Measurements from ENCODE around the gene CDK5RAP3.
"Not testable (repeated sequence)": the region's sequence is repeated elsewhere in the genome, so short reads cannot be mapped to it uniquely, and the experiment has no call there.

Gene CDK5RAP3

DNA sequence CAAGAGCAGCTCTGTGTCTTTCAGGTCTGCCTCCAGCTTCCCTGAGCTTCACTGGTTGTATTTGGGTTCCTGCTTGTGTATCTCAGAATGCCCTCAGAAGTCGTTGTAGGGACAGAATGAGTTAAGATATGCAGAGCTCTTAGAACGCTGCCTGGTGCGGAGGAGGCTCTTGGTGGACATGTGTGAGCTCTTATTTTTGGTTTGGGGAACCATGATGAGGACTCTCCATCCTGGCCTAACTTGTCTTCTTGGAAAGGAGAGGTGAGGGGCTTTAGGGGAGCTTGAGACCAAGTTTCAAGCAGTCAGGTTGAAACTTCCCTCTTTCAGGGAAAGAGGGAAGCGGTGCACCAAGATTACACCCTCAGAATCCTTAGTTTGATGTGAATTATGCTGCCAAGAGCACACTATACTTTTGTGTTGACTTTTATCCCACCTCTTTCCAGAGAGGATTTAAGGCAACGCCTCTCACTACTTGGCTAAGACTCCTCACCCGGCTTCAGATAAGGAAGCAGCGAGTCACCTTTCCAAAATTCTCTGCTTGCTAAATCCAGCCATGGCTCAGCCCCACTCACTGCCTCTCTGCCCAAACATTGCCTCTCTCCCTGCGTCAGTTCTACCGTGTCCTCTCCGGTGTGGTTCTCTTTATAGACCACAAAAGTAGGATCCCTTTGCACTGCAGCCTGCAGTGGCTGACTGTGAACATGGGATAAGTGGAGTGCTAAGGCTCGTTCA lies 12.7 kb downstream of the CDK5RAP3 start:
- Histone ChIP-seq H3F3A (ENCODE audit: low read depth) (peaks cover 5% of the 10 kb centered on the region; the same call in 1 of the 2 replicates), H4K20me1 (ENCODE audit: insufficient read depth, low read length, poor library complexity, severe bottlenecking) (peaks cover 5% of the 10 kb centered on the region), H3K4me3 (ENCODE audit: low read length, poor library complexity, severe bottlenecking) (no peak overlapping the region), H3K9me2 (replicated peaks; ENCODE audit: low read depth, low read length) (no peaks in the 10 kb centered on the region), H3K36me3 (ENCODE audit: insufficient read depth, low read length) (peaks cover 24% of the 10 kb centered on the region; the same call in 1 of the 2 replicates), H3K9me3 (ENCODE audit: insufficient read depth, low read depth, low read length) (no peaks in the 10 kb centered on the region), H3K27me3 (ENCODE audit: insufficient read depth, low read length, poor library complexity, severe bottlenecking) (no peaks in the 10 kb centered on the region), H3K4me2 (ENCODE audit: low read depth, low read length, poor library complexity, severe bottlenecking) (peak overlapping the region; percentile 82), H2AFZ (ENCODE audit: low read length) (no peak overlapping the region), H3K9ac (ENCODE audit: low read depth, low read length, poor library complexity, severe bottlenecking) (no peak overlapping the region), H3K4me1 (ENCODE audit: insufficient read depth, low read length, poor library complexity, severe bottlenecking) (peaks cover 42% of the 10 kb centered on the region), H3K79me2 (ENCODE audit: insufficient read depth, low read length) (no peaks in the 10 kb centered on the region)
- TF ChIP-seq, protein P1, sequence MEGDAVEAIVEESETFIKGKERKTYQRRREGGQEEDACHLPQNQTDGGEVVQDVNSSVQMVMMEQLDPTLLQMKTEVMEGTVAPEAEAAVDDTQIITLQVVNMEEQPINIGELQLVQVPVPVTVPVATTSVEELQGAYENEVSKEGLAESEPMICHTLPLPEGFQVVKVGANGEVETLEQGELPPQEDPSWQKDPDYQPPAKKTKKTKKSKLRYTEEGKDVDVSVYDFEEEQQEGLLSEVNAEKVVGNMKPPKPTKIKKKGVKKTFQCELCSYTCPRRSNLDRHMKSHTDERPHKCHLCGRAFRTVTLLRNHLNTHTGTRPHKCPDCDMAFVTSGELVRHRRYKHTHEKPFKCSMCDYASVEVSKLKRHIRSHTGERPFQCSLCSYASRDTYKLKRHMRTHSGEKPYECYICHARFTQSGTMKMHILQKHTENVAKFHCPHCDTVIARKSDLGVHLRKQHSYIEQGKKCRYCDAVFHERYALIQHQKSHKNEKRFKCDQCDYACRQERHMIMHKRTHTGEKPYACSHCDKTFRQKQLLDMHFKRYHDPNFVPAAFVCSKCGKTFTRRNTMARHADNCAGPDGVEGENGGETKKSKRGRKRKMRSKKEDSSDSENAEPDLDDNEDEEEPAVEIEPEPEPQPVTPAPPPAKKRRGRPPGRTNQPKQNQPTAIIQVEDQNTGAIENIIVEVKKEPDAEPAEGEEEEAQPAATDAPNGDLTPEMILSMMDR (conservative IDR thresholded peaks at IDR 0.05; ENCODE audit: low read length): no peak
- TF ChIP-seq EZH2phosphoT487 (IDR thresholded peaks at IDR 0.05; ENCODE audit: borderline replicate concordance): no peak

DNA sequence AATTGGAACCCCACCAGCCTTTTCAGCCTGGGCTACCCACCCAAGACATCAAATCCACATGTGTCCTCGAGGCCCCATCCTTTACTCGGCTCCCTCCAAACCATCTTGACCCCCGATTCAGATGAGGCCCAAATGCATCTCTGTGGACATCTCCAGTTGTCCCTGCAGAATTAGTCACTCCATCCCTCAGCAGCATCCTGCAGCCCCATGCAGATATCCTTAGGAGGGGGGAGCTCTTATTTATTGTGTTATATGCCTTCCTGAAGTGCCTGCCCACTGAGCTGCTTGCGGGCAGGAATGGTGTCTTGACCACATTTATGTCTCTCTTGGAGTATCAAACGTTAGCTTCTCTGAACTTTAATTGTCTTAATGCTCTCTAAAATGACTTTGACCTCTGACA lies 15.6 kb downstream of the CDK5RAP3 start:
- H3K79me2 ChIP-seq (ENCODE audit: insufficient read depth, low read length): no peaks in the 10 kb centered on the region
- no peaks in the 10 kb centered on the region for H4K20me1 ChIP-seq (ENCODE audit: insufficient read depth, low read length, poor library complexity, severe bottlenecking)
- H3K36me3 ChIP-seq (ENCODE audit: insufficient read depth, low read length): peaks cover 4% of the 10 kb centered on the region; the same call in 1 of the 2 replicates
- H2AFZ ChIP-seq (ENCODE audit: low read length): no peak overlapping the region
- no peaks in the 10 kb centered on the region for H3K9me3 ChIP-seq (ENCODE audit: insufficient read depth, low read depth, low read length)
- H3K9me2 ChIP-seq (replicated peaks; ENCODE audit: low read depth, low read length): no peaks in the 10 kb centered on the region
- H3K27me3 ChIP-seq (ENCODE audit: insufficient read depth, low read length, poor library complexity, severe bottlenecking): no peaks in the 10 kb centered on the region
- H3K4me3 ChIP-seq (ENCODE audit: low read length, poor library complexity, severe bottlenecking): no peak overlapping the region
- H3K4me2 ChIP-seq (ENCODE audit: low read depth, low read length, poor library complexity, severe bottlenecking): no peak overlapping the region
- no peak overlapping the region for H3K9ac ChIP-seq (ENCODE audit: low read depth, low read length, poor library complexity, severe bottlenecking)
- TF ChIP-seq, protein P1 (conservative IDR thresholded peaks at IDR 0.05; ENCODE audit: low read length): no peak
- TF ChIP-seq EZH2phosphoT487 (IDR thresholded peaks at IDR 0.05; ENCODE audit: borderline replicate concordance): no peak
- H3F3A ChIP-seq (ENCODE audit: low read depth): peaks cover 5% of the 10 kb centered on the region; the same call in 1 of the 2 replicates
- peaks cover 42% of the 10 kb centered on the region for H3K4me1 ChIP-seq (ENCODE audit: insufficient read depth, low read length, poor library complexity, severe bottlenecking)

DNA sequence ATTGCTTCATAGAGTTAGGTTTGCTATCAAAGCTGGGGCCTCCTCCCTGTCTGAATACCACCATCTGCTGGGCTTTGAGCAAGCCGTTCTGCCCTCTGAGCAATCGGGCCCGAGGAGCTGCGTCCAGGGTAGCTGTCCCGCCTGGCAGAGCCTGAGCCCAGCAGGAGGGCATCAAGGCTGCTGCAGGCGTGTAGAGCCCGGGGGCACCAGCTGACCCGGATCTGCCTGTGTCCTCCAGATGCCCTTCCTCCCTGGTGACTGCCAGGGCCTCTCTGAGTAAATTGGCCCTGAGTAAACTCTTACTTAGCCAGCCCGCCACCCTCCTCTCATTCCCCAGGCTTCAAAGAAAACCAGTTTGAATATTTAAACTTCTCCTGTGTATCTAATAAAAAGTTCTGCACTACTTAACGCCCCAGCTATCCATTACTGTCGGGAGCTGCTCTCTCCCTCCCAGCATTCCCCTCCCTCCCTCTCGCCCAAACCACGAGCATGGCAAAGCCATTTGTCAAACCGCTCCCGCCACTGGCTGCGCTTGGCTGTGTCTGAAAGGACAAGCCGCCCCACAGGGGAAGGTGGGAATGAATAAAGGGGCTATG lies 16.4 kb downstream of the CDK5RAP3 start:
- H3K36me3 ChIP-seq (ENCODE audit: insufficient read depth, low read length): peaks cover 4% of the 10 kb centered on the region; the same call in 1 of the 2 replicates
- no peaks in the 10 kb centered on the region for H4K20me1 ChIP-seq (ENCODE audit: insufficient read depth, low read length, poor library complexity, severe bottlenecking)
- H3K4me3 ChIP-seq (ENCODE audit: low read length, poor library complexity, severe bottlenecking): no peak overlapping the region
- H3K9ac ChIP-seq (ENCODE audit: low read depth, low read length, poor library complexity, severe bottlenecking): no peak overlapping the region
- no peaks in the 10 kb centered on the region for H3K9me3 ChIP-seq (ENCODE audit: insufficient read depth, low read depth, low read length)
- H3K4me2 ChIP-seq (ENCODE audit: low read depth, low read length, poor library complexity, severe bottlenecking): no peak overlapping the region
- H3K4me1 ChIP-seq (ENCODE audit: insufficient read depth, low read length, poor library complexity, severe bottlenecking): peaks cover 34% of the 10 kb centered on the region
- no peaks in the 10 kb centered on the region for H3K27me3 ChIP-seq (ENCODE audit: insufficient read depth, low read length, poor library complexity, severe bottlenecking)
- H3F3A ChIP-seq (ENCODE audit: low read depth): no peaks in the 10 kb centered on the region
- TF ChIP-seq, protein P1 (conservative IDR thresholded peaks at IDR 0.05; ENCODE audit: low read length): no peak
- TF ChIP-seq EZH2phosphoT487 (IDR thresholded peaks at IDR 0.05; ENCODE audit: borderline replicate concordance): no peak
- no peak overlapping the region for H2AFZ ChIP-seq (ENCODE audit: low read length)
- no peaks in the 10 kb centered on the region for H3K79me2 ChIP-seq (ENCODE audit: insufficient read depth, low read length)
- H3K9me2 ChIP-seq (replicated peaks; ENCODE audit: low read depth, low read length): no peaks in the 10 kb centered on the region

DNA sequence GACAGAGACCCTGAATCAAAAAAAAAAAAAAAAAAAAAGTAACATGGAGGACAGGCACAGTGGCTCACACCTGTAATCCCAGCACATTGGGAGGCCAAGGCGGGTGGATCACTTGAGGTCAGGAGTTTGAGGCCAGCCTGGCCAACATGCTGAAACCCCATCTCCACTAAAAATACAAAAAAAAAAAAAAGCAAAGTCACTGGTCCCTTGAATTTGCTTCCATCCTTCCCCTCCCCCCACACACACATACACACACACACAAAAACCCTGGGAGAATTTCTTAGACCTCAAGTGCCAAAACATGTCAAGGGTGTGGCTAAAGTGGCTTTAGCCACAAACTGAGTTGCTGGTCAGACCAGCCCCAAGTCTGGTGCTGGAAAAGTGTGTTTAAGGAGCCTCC lies 17.5 kb downstream of the CDK5RAP3 start:
- H3K4me2 ChIP-seq (ENCODE audit: low read depth, low read length, poor library complexity, severe bottlenecking); H2AFZ ChIP-seq (ENCODE audit: low read length); H3K27me3 ChIP-seq (ENCODE audit: insufficient read depth, low read length, poor library complexity, severe bottlenecking): not testable (repeated sequence)

More for the DNA sequence above, 17.5 kb downstream of the CDK5RAP3 start:
- H3K9ac ChIP-seq (ENCODE audit: low read depth, low read length, poor library complexity, severe bottlenecking); H3K4me3 ChIP-seq (ENCODE audit: low read length, poor library complexity, severe bottlenecking); H3K36me3 ChIP-seq (ENCODE audit: insufficient read depth, low read length); H3K9me3 ChIP-seq (ENCODE audit: insufficient read depth, low read depth, low read length); H3K79me2 ChIP-seq (ENCODE audit: insufficient read depth, low read length); H3K9me2 ChIP-seq (replicated peaks; ENCODE audit: low read depth, low read length); H4K20me1 ChIP-seq (ENCODE audit: insufficient read depth, low read length, poor library complexity, severe bottlenecking); H3F3A ChIP-seq (ENCODE audit: low read depth): not testable (repeated sequence)
- H3K4me1 ChIP-seq (ENCODE audit: insufficient read depth, low read length, poor library complexity, severe bottlenecking): peaks cover 23% of the 10 kb centered on the region

Data from Loucy (cell line).